Measurements from ENCODE around the gene ASXL2.

Gene ASXL2

GRCh38 chr2:25697559-25698341 lies 180.5 kb downstream of the ASXL2 start:
- peaks cover 0 to 4% of the 10 kb centered on the region in 2 donors for H3K4me1 Mint-ChIP-seq (ENCODE audit: low read depth in 2 of 2)
- DNase-seq, result no peak
- peaks cover 3% of the 10 kb centered on the region for H3K36me3 Mint-ChIP-seq (ENCODE audit: insufficient read depth)
- ATAC-seq (replicated peaks), result no peak
- no peak overlapping the region for H3K4me3 Mint-ChIP-seq
- H3K27me3 Mint-ChIP-seq, result no peaks in the 10 kb centered on the region
- no peaks in the 10 kb centered on the region for H3K9me3 Mint-ChIP-seq
- H3K27ac Mint-ChIP-seq, result no peak overlapping the region

GRCh38 chr2:25692737-25693445 lies 185.4 kb downstream of the ASXL2 start:
- ATAC-seq (replicated peaks) (no peak), DNase-seq (no peak)
- H3K27me3 Mint-ChIP-seq, result peaks cover 0 to 9% of the 10 kb centered on the region in 2 donors
- H3K27ac Mint-ChIP-seq, result no peak overlapping the region
- H3K9me3 Mint-ChIP-seq, result no peaks in the 10 kb centered on the region
- H3K4me3 Mint-ChIP-seq, result no peak overlapping the region
- H3K4me1 Mint-ChIP-seq (ENCODE audit: low read depth in 2 of 2), result no peaks in the 10 kb centered on the region
- H3K36me3 Mint-ChIP-seq (ENCODE audit: insufficient read depth), result peaks cover 6% of the 10 kb centered on the region

GRCh38 chr2:25692143-25692542 lies 186.1 kb downstream of the ASXL2 start:
- DNase-seq (no peak), ATAC-seq (replicated peaks) (no peak)
- peaks cover 6% of the 10 kb centered on the region for H3K36me3 Mint-ChIP-seq (ENCODE audit: insufficient read depth)
- no peak overlapping the region for H3K27ac Mint-ChIP-seq
- H3K9me3 Mint-ChIP-seq, result no peaks in the 10 kb centered on the region
- H3K4me3 Mint-ChIP-seq, result no peak overlapping the region
- H3K4me1 Mint-ChIP-seq (ENCODE audit: low read depth in 2 of 2), result no peaks in the 10 kb centered on the region
- peaks cover 0 to 9% of the 10 kb centered on the region in 2 donors for H3K27me3 Mint-ChIP-seq

- ATAC-seq (replicated peaks), result no peak
- Mint-ChIP-seq H3K27ac (no peak overlapping the region), H3K4me3 (no peak overlapping the region)
Observed at GRCh38 chr2:25690058-25690457, 188.2 kb downstream of the ASXL2 start.

GRCh38 chr2:25688236-25688635 lies 190.1 kb downstream of the ASXL2 start:
- Mint-ChIP-seq H3K27me3 (peaks cover 0 to 18% of the 10 kb centered on the region in 2 donors), H3K4me3 (no peak overlapping the region), H3K4me1 (ENCODE audit: low read depth in 2 of 2) (no peaks in the 10 kb centered on the region), H3K9me3 (no peaks in the 10 kb centered on the region), H3K27ac (no peak overlapping the region), H3K36me3 (ENCODE audit: insufficient read depth) (peaks cover 2% of the 10 kb centered on the region)
- DNase-seq, result no peak
- no peak for ATAC-seq (replicated peaks)

More at GRCh38 chr2:25690058-25690457, 188.2 kb downstream of the ASXL2 start:
- DNase-seq, result no peak
- Mint-ChIP-seq H3K9me3 (no peaks in the 10 kb centered on the region), H3K27me3 (peaks cover 0 to 12% of the 10 kb centered on the region in 2 donors), H3K36me3 (ENCODE audit: insufficient read depth) (peaks cover 6% of the 10 kb centered on the region), H3K4me1 (ENCODE audit: low read depth in 2 of 2) (no peaks in the 10 kb centered on the region)

DNA sequence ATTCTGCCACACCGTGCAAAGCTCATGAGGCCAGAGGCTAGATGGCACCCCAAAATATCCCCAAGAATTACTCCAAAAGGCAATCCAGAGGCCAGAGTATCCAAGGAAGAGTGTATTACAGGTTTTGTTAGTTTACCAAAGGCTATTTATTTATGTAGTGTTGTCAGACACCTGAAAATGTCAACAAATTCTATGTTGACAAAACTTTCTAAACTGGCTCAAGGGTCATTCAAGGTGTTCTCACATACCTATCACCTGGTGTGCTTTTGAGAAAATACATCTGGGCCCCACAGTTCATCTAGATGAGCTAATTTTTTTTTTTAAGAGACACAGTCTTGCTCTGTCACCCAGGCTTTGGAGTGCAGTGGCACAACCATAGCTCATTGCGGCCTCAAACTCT lies 192.5 kb downstream of the ASXL2 start:
- no peak overlapping the region for H3K27ac Mint-ChIP-seq
- H3K27me3 Mint-ChIP-seq, result peaks cover 0 to 16% of the 10 kb centered on the region in 2 donors
- H3K36me3 Mint-ChIP-seq (ENCODE audit: insufficient read depth), result peaks cover 2% of the 10 kb centered on the region
- H3K9me3 Mint-ChIP-seq, result no peaks in the 10 kb centered on the region
- DNase-seq (no peak), ATAC-seq (replicated peaks) (no peak)
- no peaks in the 10 kb centered on the region for H3K4me1 Mint-ChIP-seq (ENCODE audit: low read depth in 2 of 2)
- H3K4me3 Mint-ChIP-seq, result no peak overlapping the region

GRCh38 chr2:25684577-25685473 lies 193.5 kb downstream of the ASXL2 start:
- Mint-ChIP-seq H3K36me3 (ENCODE audit: insufficient read depth) (no peaks in the 10 kb centered on the region), H3K4me3 (no peak overlapping the region), H3K9me3 (no peaks in the 10 kb centered on the region), H3K4me1 (ENCODE audit: low read depth in 2 of 2) (no peaks in the 10 kb centered on the region), H3K27ac (no peak overlapping the region), H3K27me3 (peaks cover 0 to 9% of the 10 kb centered on the region in 2 donors)
- DNase-seq (no peak), ATAC-seq (replicated peaks) (no peak)

All from effector memory CD8-positive, alpha-beta T cell (primary cell).